Gastrocnemius medialis (tissue), 4 donors: ENCODE measurements around the gene S100A9.

Experiments
- CTCF ChIP-seq, 5 experiments: fragments of 450-650 bp in 3 of 5; fragments of 200-600 bp in 2 of 5; sonication (generic) in 2 of 5; IDR thresholded peaks in 4 of 5; conservative IDR thresholded peaks in 1 of 5; 1 replicate in 4 of 5; 2 replicates in 1 of 5; pipeline ENCODE4 v1.5.1; 2016 to 2019; ENCODE audit warnings: antibody characterized with exemption in 5 of 5, mild to moderate bottlenecking in 3 of 5, moderate library complexity in 3 of 5
- POLR2A ChIP-seq, 2 donors: fragments of 450-650 bp; IDR thresholded peaks; one replicate each; pipeline ENCODE4 v1.6.1; 2017; ENCODE audit warnings: antibody characterized with exemption in 2 of 2, mild to moderate bottlenecking in 2 of 2, moderate library complexity in 2 of 2

GRCh38 chr1:153395776-153396175, 38.1 kb downstream of the S100A9 start:
- TF ChIP-seq CTCF (IDR thresholded peaks at IDR 0.05 in 4 of 5, conservative IDR thresholded peaks at IDR 0.05 in 1 of 5) = no peak
- no peak for TF ChIP-seq POLR2A (IDR thresholded peaks at IDR 0.05)
